Calu3 (cell line): ENCODE data around the gene SHROOM3. TPM values are rescaled to one million over a fixed set of nuclear protein-coding genes. Genes with fewer than 3 reads are reported as not detected.

ENCODE experiments used
- BruUV-seq: library from RNA; stranded (reverse); fragments of 400-500 nt; replicated peaks from 2 replicates; lab custom pipeline; 2021; lab: Mats Ljungman, UMichigan
- CTCF ChIA-PET: fragments of 300-600 bp; sonication (Branson Sonifier 250); formaldehyde crosslinking; loops from one replicate; lab custom pipeline; 2022; ENCODE audit warnings: antibody characterized with exemption; lab: Charles Lee
- DNase-seq: peaks from one replicate; pipeline ENCODE4 v3.0.0; 2022
- H3K27ac Mint-ChIP-seq: one replicate; pipeline ENCODE4 v1.8.0; 2022; ENCODE audit warnings: mixed read lengths; ENCODE audit not compliant: unreplicated experiment
- H3K27me3 Mint-ChIP-seq: one replicate; pipeline ENCODE4 v1.8.0; 2022; ENCODE audit warnings: mixed read lengths; ENCODE audit not compliant: unreplicated experiment
- H3K36me3 Mint-ChIP-seq: one replicate; pipeline ENCODE4 v1.8.0; 2022; ENCODE audit warnings: mild to moderate bottlenecking, moderate library complexity, mixed read lengths; ENCODE audit not compliant: insufficient read depth, unreplicated experiment
- H3K4me1 Mint-ChIP-seq: one replicate; pipeline ENCODE4 v1.8.0; 2022; ENCODE audit warnings: mild to moderate bottlenecking, low read depth, mixed read lengths; ENCODE audit not compliant: unreplicated experiment
- H3K4me3 Mint-ChIP-seq: one replicate; pipeline ENCODE4 v1.8.0; 2022; ENCODE audit warnings: mild to moderate bottlenecking, low read depth, moderate library complexity, mixed read lengths; ENCODE audit not compliant: unreplicated experiment
- H3K9me3 Mint-ChIP-seq: one replicate; pipeline ENCODE4 v1.8.0; 2022; ENCODE audit warnings: low read depth, mixed read lengths; ENCODE audit not compliant: unreplicated experiment
- intact Hi-C: fragments of 100-400 bp; cut with micrococcal nuclease; formaldehyde crosslinking; loops from one replicate; pipeline ENCODE4 v1.10.0; 2022; ENCODE audit not compliant: unreplicated experiment
- total RNA-seq: library from RNA; stranded (reverse); gene quantifications from 2 replicates; pipeline ENCODE4 v1.2.3, GENCODE V29; 2022
- TF ChIP-seq, protein P1 (sequence below): fragments of 200-600 bp; IDR thresholded peaks from one replicate; pipeline ENCODE4 v1.8.0; 2022; ENCODE audit warnings: antibody characterized with exemption; ENCODE audit not compliant: unreplicated experiment

The SHROOM3 gene
- total RNA-seq, 1 experiment from 2014 or later = 114 TPM

- Mint-ChIP-seq H3K4me1 (peaks cover 34% of the 10 kb centered on the region), H3K4me3 (no peak overlapping the region), H3K9me3 (no peaks in the 10 kb centered on the region), H3K27me3 (no peaks in the 10 kb centered on the region), H3K27ac (no peak overlapping the region), H3K36me3 (peaks cover 36% of the 10 kb centered on the region)
- DNase-seq = no peak
- CTCF ChIA-PET = no interaction called here
- TF ChIP-seq, protein P1, sequence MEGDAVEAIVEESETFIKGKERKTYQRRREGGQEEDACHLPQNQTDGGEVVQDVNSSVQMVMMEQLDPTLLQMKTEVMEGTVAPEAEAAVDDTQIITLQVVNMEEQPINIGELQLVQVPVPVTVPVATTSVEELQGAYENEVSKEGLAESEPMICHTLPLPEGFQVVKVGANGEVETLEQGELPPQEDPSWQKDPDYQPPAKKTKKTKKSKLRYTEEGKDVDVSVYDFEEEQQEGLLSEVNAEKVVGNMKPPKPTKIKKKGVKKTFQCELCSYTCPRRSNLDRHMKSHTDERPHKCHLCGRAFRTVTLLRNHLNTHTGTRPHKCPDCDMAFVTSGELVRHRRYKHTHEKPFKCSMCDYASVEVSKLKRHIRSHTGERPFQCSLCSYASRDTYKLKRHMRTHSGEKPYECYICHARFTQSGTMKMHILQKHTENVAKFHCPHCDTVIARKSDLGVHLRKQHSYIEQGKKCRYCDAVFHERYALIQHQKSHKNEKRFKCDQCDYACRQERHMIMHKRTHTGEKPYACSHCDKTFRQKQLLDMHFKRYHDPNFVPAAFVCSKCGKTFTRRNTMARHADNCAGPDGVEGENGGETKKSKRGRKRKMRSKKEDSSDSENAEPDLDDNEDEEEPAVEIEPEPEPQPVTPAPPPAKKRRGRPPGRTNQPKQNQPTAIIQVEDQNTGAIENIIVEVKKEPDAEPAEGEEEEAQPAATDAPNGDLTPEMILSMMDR = no peak
- intact Hi-C loops = no loop called here
- no TSS peak for BruUV-seq
Observed at GRCh38 chr4:76637712-76638361, 202.8 kb downstream of the SHROOM3 start.

GRCh38 chr4:76639288-76639687 is 204.3 kb downstream of the SHROOM3 start:
- TF ChIP-seq, protein P1 = no peak
- BruUV-seq = no TSS peak
- intact Hi-C loops = no loop called here
- Mint-ChIP-seq H3K4me3 (no peak overlapping the region), H3K9me3 (no peaks in the 10 kb centered on the region), H3K27ac (no peak overlapping the region), H3K36me3 (peaks cover 30% of the 10 kb centered on the region), H3K27me3 (no peaks in the 10 kb centered on the region), H3K4me1 (peaks cover 32% of the 10 kb centered on the region)
- DNase-seq = no peak
- CTCF ChIA-PET = interaction anchor here (0.6 kb wide), 1 partner anchor 516 kb away, joined by 11 read pairs; no protein-coding TSS in a partner anchor

DNA sequence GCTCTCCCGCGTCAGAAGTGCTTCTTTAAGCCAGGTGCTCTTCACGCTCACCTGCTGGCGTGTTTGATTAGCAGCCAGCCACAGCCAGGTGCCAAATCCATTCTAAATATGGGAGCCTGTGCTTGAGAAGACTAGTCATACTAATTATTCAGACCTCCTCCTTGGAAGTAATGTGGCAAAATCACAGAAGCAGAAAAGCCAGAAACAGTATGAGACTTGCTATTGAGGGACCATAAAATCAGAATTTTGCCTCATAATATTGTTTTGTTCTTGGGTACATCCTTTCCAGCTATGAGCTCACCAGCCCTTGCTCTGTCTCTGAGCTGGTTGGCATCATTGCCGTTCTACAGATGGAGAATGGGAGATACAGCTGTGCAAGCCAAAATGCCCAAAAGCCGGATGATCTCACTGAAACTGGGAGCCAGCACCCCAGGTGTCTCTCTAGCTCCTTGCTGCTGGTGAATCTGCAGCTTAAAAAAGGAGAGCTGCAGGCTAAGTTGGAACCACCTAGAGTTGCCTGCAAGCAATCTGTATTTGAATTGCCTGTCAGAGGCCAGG is 205.4 kb downstream of the SHROOM3 start:
- intact Hi-C loops = no loop called here
- Mint-ChIP-seq H3K9me3 (no peaks in the 10 kb centered on the region), H3K4me1 (peaks cover 32% of the 10 kb centered on the region), H3K4me3 (no peak overlapping the region), H3K27ac (no peak overlapping the region), H3K27me3 (no peaks in the 10 kb centered on the region), H3K36me3 (peaks cover 31% of the 10 kb centered on the region)
- CTCF ChIA-PET = no interaction called here
- no peak for DNase-seq
- BruUV-seq = no TSS peak
- TF ChIP-seq, protein P1 = no peak

DNA sequence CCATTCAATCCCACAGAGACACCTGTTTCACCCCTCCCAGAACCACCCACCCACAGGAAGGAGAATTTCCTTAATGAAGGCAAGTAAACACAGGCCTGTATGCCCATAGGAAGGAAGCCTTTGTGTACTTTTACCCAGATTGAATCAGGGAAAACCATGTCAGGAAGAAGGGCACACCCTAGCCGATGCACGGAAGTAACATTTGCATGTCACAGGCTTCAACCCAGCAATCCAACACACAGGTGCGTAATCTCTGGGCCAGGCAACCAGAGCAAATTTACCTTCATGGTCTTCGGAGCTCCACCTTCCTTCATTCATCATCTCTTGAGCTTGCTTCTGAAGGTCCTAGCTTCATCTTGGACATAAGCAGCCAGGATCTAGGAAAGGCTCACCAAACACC is 206.3 kb downstream of the SHROOM3 start:
- Mint-ChIP-seq H3K27ac (no peak overlapping the region), H3K4me1 (peaks cover 32% of the 10 kb centered on the region)

More for the DNA sequence above, 206.3 kb downstream of the SHROOM3 start:
- Mint-ChIP-seq H3K36me3 (peaks cover 30% of the 10 kb centered on the region), H3K4me3 (no peak overlapping the region), H3K9me3 (no peaks in the 10 kb centered on the region), H3K27me3 (no peaks in the 10 kb centered on the region)
- intact Hi-C loops = no loop called here
- DNase-seq = no peak
- CTCF ChIA-PET = no interaction called here
- TF ChIP-seq, protein P1 = no peak
- no TSS peak for BruUV-seq
